CD14-positive monocyte (primary cell): ENCODE measurements around the gene RETSAT. TPM values are rescaled to one million over a fixed set of nuclear protein-coding genes. Genes with fewer than 3 reads are reported as not detected.
A peak's percentile ranks its signal among the peaks of the same experiment; 100 is the strongest.

ENCODE experiments used
- DNase-seq, 3 donors: peaks; one replicate each; pipeline ENCODE4 v3.0.0-alpha.2; 2011 to 2022
- H2AFZ ChIP-seq: 2 replicates; pipeline ENCODE4 v1.6.0; 2012; ENCODE audit warnings: mild to moderate bottlenecking, low read depth, low read length, inconsistent platforms; ENCODE audit not compliant: insufficient read depth, poor library complexity, severe bottlenecking
- H3K27ac ChIP-seq, 2 donors: 1 replicate in 1 of 2; 2 replicates in 1 of 2; pipeline ENCODE4 v1.5.1; 2012 to 2013; ENCODE audit warnings: low read length in 2 of 2, control low read depth in 1 of 2, inconsistent platforms in 1 of 2, low read depth in 1 of 2, mild to moderate bottlenecking in 1 of 2
- H3K27me3 ChIP-seq, 2 donors: one replicate each; pipeline versions ENCODE4 v1.6.0 to v1.6.1; 2011 to 2013; ENCODE audit warnings: low read length in 2 of 2; ENCODE audit not compliant: control insufficient read depth in 2 of 2, insufficient read depth in 2 of 2
- H3K36me3 ChIP-seq, 2 donors: replicated peaks in 1 of 2; 1 replicate in 1 of 2; 2 replicates in 1 of 2; pipeline versions ENCODE4 v1.5.1 to v1.6.1; 2012 to 2013; ENCODE audit warnings: low read length in 2 of 2, control low read depth in 1 of 2, inconsistent platforms in 1 of 2, mild to moderate bottlenecking in 1 of 2; ENCODE audit not compliant: insufficient read depth in 2 of 2, control insufficient read depth in 1 of 2
- H3K4me1 ChIP-seq, 2 donors: 1 replicate in 1 of 2; 2 replicates in 1 of 2; pipeline versions ENCODE4 v1.5.1 to v1.6.1; 2012 to 2013; ENCODE audit warnings: low read length in 2 of 2, control low read depth in 1 of 2, inconsistent platforms in 1 of 2, mild to moderate bottlenecking in 1 of 2, moderate library complexity in 1 of 2; ENCODE audit not compliant: insufficient read depth in 2 of 2, control insufficient read depth in 1 of 2
- H3K4me2 ChIP-seq: replicated peaks from 2 replicates; pipeline ENCODE3; 2012; ENCODE audit warnings: low read length, moderate library complexity, mild to moderate bottlenecking; ENCODE audit not compliant: poor library complexity, severe bottlenecking; ENCODE audit errors: extremely low read depth
- H3K4me3 ChIP-seq, 3 experiments: fragments of 200-600 bp in 1 of 3; sonication (generic) in 1 of 3; replicated peaks in 1 of 3; 1 replicate in 2 of 3; 2 replicates in 1 of 3; pipeline ENCODE4 v1.5.1; 2011 to 2013; ENCODE audit warnings: low read length in 3 of 3, mild to moderate bottlenecking in 3 of 3, control low read depth in 2 of 3, low read depth in 2 of 3, inconsistent platforms in 1 of 3, moderate library complexity in 1 of 3
- H3K79me2 ChIP-seq: 2 replicates; pipeline ENCODE4 v1.6.0; 2012; ENCODE audit warnings: mild to moderate bottlenecking, control low read depth, inconsistent platforms, low read length, moderate library complexity; ENCODE audit not compliant: insufficient read depth
- H3K9ac ChIP-seq: 2 replicates; pipeline ENCODE4 v1.6.0; 2017; ENCODE audit warnings: low read length, mild to moderate bottlenecking; ENCODE audit not compliant: insufficient read depth, poor library complexity, severe bottlenecking
- H3K9me3 ChIP-seq, 2 donors: replicated peaks in 1 of 2; 1 replicate in 1 of 2; 2 replicates in 1 of 2; pipeline versions ENCODE4 v1.5.1 to v1.6.1; 2012 to 2013; ENCODE audit warnings: low read length in 2 of 2, control low read depth in 1 of 2; ENCODE audit not compliant: control insufficient read depth in 1 of 2, insufficient read depth in 1 of 2
- H4K20me1 ChIP-seq: 2 replicates; pipeline ENCODE4 v1.6.0; 2012; ENCODE audit warnings: mild to moderate bottlenecking, low read length, control low read depth, moderate library complexity; ENCODE audit not compliant: insufficient read depth
- H3K27ac Mint-ChIP-seq, 7 donors: one replicate each; pipeline ENCODE4 v1.8.0; 2020; ENCODE audit warnings: mild to moderate bottlenecking in 7 of 7, mixed read lengths in 7 of 7, moderate library complexity in 6 of 7, inconsistent platforms in 2 of 7
- H3K27me3 Mint-ChIP-seq, 3 donors: one replicate each; pipeline ENCODE4 v1.8.0; 2021 to 2022; ENCODE audit warnings: low read depth in 3 of 3, mild to moderate bottlenecking in 3 of 3, mixed read lengths in 3 of 3, moderate library complexity in 3 of 3, inconsistent platforms in 1 of 3
- H3K36me3 Mint-ChIP-seq, 2 donors: one replicate each; pipeline ENCODE4 v1.8.0; 2020; ENCODE audit warnings: mixed read lengths in 2 of 2, inconsistent platforms in 1 of 2, mild to moderate bottlenecking in 1 of 2
- H3K4me1 Mint-ChIP-seq: one replicate; pipeline ENCODE4 v1.8.0; 2020; ENCODE audit warnings: mild to moderate bottlenecking, mixed read lengths
- H3K4me3 Mint-ChIP-seq, 2 donors: one replicate each; pipeline ENCODE4 v1.8.0; 2020; ENCODE audit warnings: mild to moderate bottlenecking in 2 of 2, mixed read lengths in 2 of 2, moderate library complexity in 1 of 2
- H3K9me3 Mint-ChIP-seq, 7 donors: one replicate each; pipeline ENCODE4 v1.8.0; 2020 to 2022; ENCODE audit warnings: mixed read lengths in 7 of 7, mild to moderate bottlenecking in 6 of 7, moderate library complexity in 6 of 7, inconsistent platforms in 2 of 7
- WGBS: methylation state at CpG from one replicate; pipeline ENCODE4 v1.1.5; 2013; ENCODE audit warnings: missing lambda C conversion rate; ENCODE audit not compliant: insufficient coverage; 5-methylcytosine and 5-hydroxymethylcytosine counted together
- intact Hi-C, 2 donors: fragments of 100-400 bp; cut with micrococcal nuclease; formaldehyde crosslinking; loops; one replicate each; pipeline versions ENCODE4 v1.15.0 to v1.15.1; 2023
- polyA plus RNA-seq, 3 donors: library from polyadenylated mRNA; depleted of rRNA in 1 of 3; unstranded in 2 of 3; stranded (reverse) in 1 of 3; fragments of 300-500 nt in 2 of 3; fragments of >200 nt in 1 of 3; fragmentation: Illumina TruSeq in 2 of 3; gene quantifications; 1 replicate in 2 of 3; 2 replicates in 1 of 3; pipeline ENCODE4 v1.2.3, GENCODE V29; 2012 to 2021
- TF ChIP-seq, protein P1 (sequence below): fragments of 200-600 bp; IDR thresholded peaks from one replicate; pipeline ENCODE4 v1.8.0; 2022; ENCODE audit warnings: antibody characterized with exemption, mild to moderate bottlenecking

The RETSAT gene
- polyA plus RNA-seq, 3 donors: 12.4 to 15.8 (median 15.0) TPM

DNA sequence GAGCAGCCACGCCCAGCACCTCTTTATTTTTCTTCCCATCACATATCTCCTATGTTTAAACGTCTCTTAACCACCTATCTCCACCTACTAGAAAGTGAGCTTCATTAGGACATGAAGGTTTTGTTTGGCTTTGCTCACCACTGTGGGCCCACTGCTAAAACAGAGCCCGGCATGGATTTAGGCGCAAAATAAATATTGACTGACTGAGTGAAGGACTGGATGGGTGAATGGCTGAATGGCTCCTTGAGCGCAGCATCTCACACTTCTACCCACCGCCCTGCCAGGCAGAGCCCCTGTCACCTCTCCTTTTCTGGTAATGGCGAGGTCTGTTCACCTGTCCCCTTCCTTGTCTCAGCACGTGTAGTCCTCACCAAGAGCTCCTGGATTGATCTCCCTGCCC lies 45.7 kb upstream of the RETSAT start:
- Mint-ChIP-seq H3K4me3 (no peak overlapping the region), H3K9me3 (peaks cover 0 to 10% (median 2%) of the 10 kb centered on the region in 7 donors), H3K27me3 (no peaks in the 10 kb centered on the region), H3K36me3 (peaks cover 68 to 78% of the 10 kb centered on the region in 2 donors), H3K27ac (peak overlapping the region in 4 of 7 donors; percentile 39 to 79 (median 44)), H3K4me1 (peaks cover 19% of the 10 kb centered on the region)
- Histone ChIP-seq H3K27me3 (no peaks in the 10 kb centered on the region), H3K9ac (no peak overlapping the region), H3K27ac (no peak overlapping the region), H3K36me3 (peaks cover 66 to 72% of the 10 kb centered on the region in 2 donors), H3K9me3 (peaks cover 0 to 2% of the 10 kb centered on the region in 2 donors), H4K20me1 (peaks cover 31% of the 10 kb centered on the region), H3K4me3 (no peak overlapping the region), H3K79me2 (peaks cover 61% of the 10 kb centered on the region), H3K4me1 (peaks cover 15 to 25% of the 10 kb centered on the region in 2 donors), H3K4me2 (no peak overlapping the region), H2AFZ (no peak overlapping the region)
- DNase-seq: no peak
- intact Hi-C loops: loop anchor here in 1 of 2 donors (5.0 to 10.0 kb wide), 2 partner anchors 75 to 152 kb away; partner anchors contain the start of gene TGOLN2
- WGBS: 96% methylated on average over 4 of the region's 8 CpGs
- TF ChIP-seq, protein P1, sequence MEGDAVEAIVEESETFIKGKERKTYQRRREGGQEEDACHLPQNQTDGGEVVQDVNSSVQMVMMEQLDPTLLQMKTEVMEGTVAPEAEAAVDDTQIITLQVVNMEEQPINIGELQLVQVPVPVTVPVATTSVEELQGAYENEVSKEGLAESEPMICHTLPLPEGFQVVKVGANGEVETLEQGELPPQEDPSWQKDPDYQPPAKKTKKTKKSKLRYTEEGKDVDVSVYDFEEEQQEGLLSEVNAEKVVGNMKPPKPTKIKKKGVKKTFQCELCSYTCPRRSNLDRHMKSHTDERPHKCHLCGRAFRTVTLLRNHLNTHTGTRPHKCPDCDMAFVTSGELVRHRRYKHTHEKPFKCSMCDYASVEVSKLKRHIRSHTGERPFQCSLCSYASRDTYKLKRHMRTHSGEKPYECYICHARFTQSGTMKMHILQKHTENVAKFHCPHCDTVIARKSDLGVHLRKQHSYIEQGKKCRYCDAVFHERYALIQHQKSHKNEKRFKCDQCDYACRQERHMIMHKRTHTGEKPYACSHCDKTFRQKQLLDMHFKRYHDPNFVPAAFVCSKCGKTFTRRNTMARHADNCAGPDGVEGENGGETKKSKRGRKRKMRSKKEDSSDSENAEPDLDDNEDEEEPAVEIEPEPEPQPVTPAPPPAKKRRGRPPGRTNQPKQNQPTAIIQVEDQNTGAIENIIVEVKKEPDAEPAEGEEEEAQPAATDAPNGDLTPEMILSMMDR: no peak

DNA sequence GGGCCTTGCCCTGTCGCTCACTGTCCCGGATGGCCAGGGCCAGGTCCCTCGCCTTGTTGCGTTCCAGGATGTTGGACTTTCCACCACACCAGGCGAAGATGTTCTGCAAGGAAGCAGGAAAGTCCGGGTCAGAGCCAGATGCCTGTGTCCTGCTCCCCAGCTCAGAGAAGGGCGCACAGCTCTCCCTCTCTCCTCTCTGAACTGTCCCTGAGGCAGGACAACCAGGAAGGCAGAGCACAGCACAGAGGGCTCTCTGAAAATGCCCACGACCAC lies 44.8 kb upstream of the RETSAT start:
- Mint-ChIP-seq H3K36me3 (peaks cover 77 to 87% of the 10 kb centered on the region in 2 donors), H3K4me3 (no peak overlapping the region), H3K9me3 (peaks cover 0 to 8% (median 0%) of the 10 kb centered on the region in 7 donors), H3K4me1 (peaks cover 15% of the 10 kb centered on the region), H3K27ac (peak overlapping the region in 5 of 7 donors; percentile 31 to 79 (median 38)), H3K27me3 (no peaks in the 10 kb centered on the region)
- Histone ChIP-seq H3K79me2 (peaks cover 52% of the 10 kb centered on the region), H3K4me3 (no peak overlapping the region), H3K36me3 (peaks cover 75 to 82% of the 10 kb centered on the region in 2 donors), H3K9ac (no peak overlapping the region), H3K27me3 (no peaks in the 10 kb centered on the region), H4K20me1 (peaks cover 38% of the 10 kb centered on the region), H3K9me3 (peaks cover 0 to 2% of the 10 kb centered on the region in 2 donors), H3K4me1 (peaks cover 11 to 20% of the 10 kb centered on the region in 2 donors), H2AFZ (no peak overlapping the region), H3K27ac (peak overlapping the region in 1 of 2 donors; percentile 32), H3K4me2 (no peak overlapping the region)
- no peak for DNase-seq
- 96% methylated on average over 8 of the region's 8 CpGs for WGBS
- TF ChIP-seq, protein P1: no peak
- intact Hi-C loops: no loop called here
